Endothelial cell of umbilical vein (primary cell): Measurements from ENCODE around the gene PTTG1IP. TPM values are rescaled to one million over a fixed set of nuclear protein-coding genes. Genes with fewer than 3 reads are reported as not detected.

Experiments
- BruUV-seq: library from RNA; stranded (reverse); fragments of 400-500 nt; replicated peaks from 2 replicates; lab custom pipeline; 2021; lab: Mats Ljungman, UMichigan
- CTCF ChIA-PET: fragments of 300-600, 350-600 bp; sonication (Branson Sonifier 250); formaldehyde crosslinking; loops from one replicate; lab custom pipeline; 2021; ENCODE audit warnings: antibody characterized with exemption, inconsistent platforms; lab: Charles Lee
- POLR2A ChIA-PET: fragments of 300-600, 350-600 bp; sonication (Branson Sonifier 250); formaldehyde crosslinking; loops from one replicate; lab custom pipeline; 2021; ENCODE audit warnings: antibody characterized with exemption, inconsistent platforms; lab: Charles Lee
- DNase-seq: peaks from one replicate; pipeline ENCODE4 v3.0.0-alpha.2; 2011; ENCODE audit warnings: low read depth, low spot score
- FAIRE-seq: peaks from 2 replicates; lab custom pipeline; 2011; peaks lifted over from hg19 to GRCh38; lab: Jason Lieb, UNC
- H2AFZ ChIP-seq: 2 replicates; pipeline ENCODE4 v1.6.0; 2012; ENCODE audit warnings: low read depth, low read length, control low read depth, inconsistent platforms
- H3K27ac ChIP-seq: 2 replicates; pipeline ENCODE4 v1.5.1; 2011; ENCODE audit warnings: low read depth, mild to moderate bottlenecking, control low read depth, low read length, moderate library complexity; ENCODE audit not compliant: insufficient read depth
- H3K27me3 ChIP-seq, 2 experiments: 2 replicates each; pipeline versions ENCODE4 v1.6.0 to v1.6.1; 2011; ENCODE audit warnings: low read length in 2 of 2, mixed read lengths in 1 of 2; ENCODE audit not compliant: control insufficient read depth in 2 of 2, insufficient read depth in 2 of 2
- H3K36me3 ChIP-seq, 2 experiments: 2 replicates in 1 of 2; 3 replicates in 1 of 2; pipeline ENCODE4 v1.5.1; 2011; ENCODE audit warnings: low read length in 2 of 2, mild to moderate bottlenecking in 1 of 2, moderate library complexity in 1 of 2; ENCODE audit not compliant: control insufficient read depth in 2 of 2, insufficient read depth in 2 of 2; ENCODE audit errors: extremely low read depth in 1 of 2
- H3K4me1 ChIP-seq: 3 replicates; pipeline ENCODE4 v1.5.1; 2011; ENCODE audit warnings: mild to moderate bottlenecking, low read length; ENCODE audit not compliant: control insufficient read depth, insufficient read depth; ENCODE audit errors: extremely low read depth
- H3K4me2 ChIP-seq: 2 replicates; pipeline ENCODE4 v1.6.1; 2011; ENCODE audit warnings: low read length, control low read depth, mixed read lengths; ENCODE audit not compliant: insufficient read depth
- H3K4me3 ChIP-seq, 3 experiments: fragments of 200-600 bp in 1 of 3; sonication (generic), shearing (Covaris generic) in 1 of 3; replicated peaks in 1 of 3; 2 replicates each; pipeline ENCODE4 v1.5.1; 2011 to 2016; ENCODE audit warnings: control low read depth in 3 of 3, low read length in 3 of 3, mild to moderate bottlenecking in 2 of 3, inconsistent platforms in 1 of 3, low read depth in 1 of 3, moderate library complexity in 1 of 3; ENCODE audit not compliant: insufficient read depth in 1 of 3
- H3K79me2 ChIP-seq: 2 replicates; pipeline ENCODE4 v1.6.0; 2012; ENCODE audit warnings: low read length, inconsistent platforms; ENCODE audit not compliant: control insufficient read depth, insufficient read depth
- H3K9ac ChIP-seq: replicated peaks from 2 replicates; pipeline ENCODE3; 2011; ENCODE audit warnings: low read length, control low read depth; ENCODE audit not compliant: insufficient read depth; ENCODE audit errors: extremely low read depth
- H3K9me1 ChIP-seq: replicated peaks from 3 replicates; pipeline ENCODE4 v1.6.0; 2011; ENCODE audit warnings: mild to moderate bottlenecking, low read length; ENCODE audit not compliant: control insufficient read depth, insufficient read depth; ENCODE audit errors: extremely low read depth
- H3K9me3 ChIP-seq: replicated peaks from 2 replicates; pipeline ENCODE4 v1.5.1; 2012; ENCODE audit warnings: low read length, inconsistent platforms; ENCODE audit not compliant: control insufficient read depth, insufficient read depth
- H4K20me1 ChIP-seq: replicated peaks from 2 replicates; pipeline ENCODE3; 2011; ENCODE audit warnings: mild to moderate bottlenecking, low read length; ENCODE audit not compliant: control insufficient read depth, insufficient read depth; ENCODE audit errors: extremely low read depth
- POLR2A ChIP-seq: IDR thresholded peaks from 2 replicates; pipeline ENCODE4 v1.6.1; 2012; ENCODE audit warnings: low read depth, mild to moderate bottlenecking, control low read depth, low read length
- dilution Hi-C: fragments of 300-500 bp; cut with MboI; formaldehyde crosslinking; loops from one replicate; pipeline ENCODE4 v1.15.0; 2019; ENCODE audit warnings: low sequenced_read_pairs; ENCODE audit not compliant: extremely low pct_ligation_motif_present
- intact Hi-C: fragments of 100-400 bp; cut with micrococcal nuclease; formaldehyde crosslinking; loops from one replicate; pipeline ENCODE4 v1.10.0; 2022
- polyA plus RNA-seq, 4 experiments: library from polyadenylated mRNA; depleted of rRNA in 3 of 4; stranded (reverse) in 3 of 4; unstranded in 1 of 4; fragments of >200 nt; gene quantifications; 2 replicates each; pipeline versions ENCODE4 v1.2.1 to v1.2.3, GENCODE V29; 2011 to 2012; ENCODE audit warnings: missing spikeins in 1 of 4
- total RNA-seq: library from RNA; stranded (reverse); gene quantifications from 2 replicates; pipeline ENCODE4 v1.2.3, GENCODE V29; 2021
- TF ChIP-seq, protein P1 (sequence below), 2 donors: IDR thresholded peaks; 1 replicate in 1 of 2; 2 replicates in 1 of 2; pipeline ENCODE4 v1.5.1; 2011; ENCODE audit warnings: low read length in 2 of 2, mild to moderate bottlenecking in 2 of 2, moderate library complexity in 2 of 2, control low read depth in 1 of 2, inconsistent platforms in 1 of 2, low read depth in 1 of 2; ENCODE audit not compliant: insufficient read depth in 1 of 2; ENCODE audit errors: extremely low read depth in 1 of 2
- TF ChIP-seq, protein P2 (sequence below): IDR thresholded peaks from 2 replicates; pipeline ENCODE4 v1.6.1; 2011; ENCODE audit not compliant: insufficient read depth, insufficient read length

PTTG1IP gene
- total and polyA plus RNA-seq, 2 donors (not counting 3 experiments of a cell fraction or from before 2014, with no cell fraction given), result 342 to 415 TPM

DNA sequence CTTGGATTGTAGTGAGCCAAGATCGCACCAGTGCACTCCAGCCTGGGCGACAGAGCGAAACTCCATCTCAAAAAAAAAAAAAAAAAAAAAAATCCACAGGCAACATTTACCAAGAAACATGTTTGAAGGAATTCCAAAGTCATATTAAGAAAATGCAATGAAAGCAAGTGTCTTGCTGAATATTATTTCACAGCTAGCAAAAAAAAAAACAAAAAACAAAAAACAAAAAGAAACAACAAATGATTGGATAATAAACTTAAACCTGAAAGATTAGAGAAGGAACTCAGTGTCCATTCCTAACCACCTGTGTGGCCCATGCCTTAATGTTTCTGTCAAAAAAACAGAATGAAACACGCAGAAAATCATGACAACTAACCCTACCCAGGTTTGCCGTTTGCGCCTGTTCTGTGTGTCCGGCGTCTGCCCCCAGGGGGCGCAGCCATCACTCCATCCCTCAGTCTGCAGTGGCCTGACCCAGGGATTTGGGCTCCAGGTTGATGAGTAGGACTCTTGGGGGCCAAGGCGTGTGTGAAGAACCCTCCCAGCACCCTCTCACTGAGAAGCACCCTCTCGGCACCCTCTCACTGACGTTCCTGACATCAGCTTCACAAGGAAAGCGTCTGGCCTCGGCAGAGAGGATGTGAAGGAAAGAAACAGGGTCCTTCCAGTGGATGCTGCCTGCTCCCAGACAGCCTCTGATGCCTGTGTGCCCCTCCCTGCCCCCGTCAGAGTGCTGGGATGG lies 19.2 kb upstream of the PTTG1IP start:
- DNase-seq, result peak; percentile 54
- FAIRE-seq, result peak; percentile 89
- intact Hi-C loops (loop anchor here (1.0 to 2.0 kb wide), 2 partner anchors 18 to 40 kb away; no protein-coding TSS in a partner anchor), dilution Hi-C loops (no loop called here)
- H3K9ac ChIP-seq, result no peak overlapping the region
- H2AFZ ChIP-seq, result no peak overlapping the region
- no peaks in the 10 kb centered on the region for H3K4me1 ChIP-seq
- no TSS peak for BruUV-seq
- H3K4me2 ChIP-seq, result no peak overlapping the region
- no peaks in the 10 kb centered on the region for H3K9me3 ChIP-seq
- no peak overlapping the region for H3K27ac ChIP-seq
- ChIA-PET POLR2A (interaction anchor here (1.0 kb wide), 1 partner anchor 40 kb away, joined by 3 read pairs; no protein-coding TSS in a partner anchor), CTCF (interaction anchor here (0.6 to 5.1 kb wide), 30 partner anchors 8 to 248 kb away, joined by 3 to 47 read pairs (median 4); partner anchors contain the start of gene PTTG1IP)
- no peaks in the 10 kb centered on the region for H3K36me3 ChIP-seq
- H3K79me2 ChIP-seq, result no peaks in the 10 kb centered on the region
- no peaks in the 10 kb centered on the region for H3K27me3 ChIP-seq
- TF ChIP-seq, protein P1, sequence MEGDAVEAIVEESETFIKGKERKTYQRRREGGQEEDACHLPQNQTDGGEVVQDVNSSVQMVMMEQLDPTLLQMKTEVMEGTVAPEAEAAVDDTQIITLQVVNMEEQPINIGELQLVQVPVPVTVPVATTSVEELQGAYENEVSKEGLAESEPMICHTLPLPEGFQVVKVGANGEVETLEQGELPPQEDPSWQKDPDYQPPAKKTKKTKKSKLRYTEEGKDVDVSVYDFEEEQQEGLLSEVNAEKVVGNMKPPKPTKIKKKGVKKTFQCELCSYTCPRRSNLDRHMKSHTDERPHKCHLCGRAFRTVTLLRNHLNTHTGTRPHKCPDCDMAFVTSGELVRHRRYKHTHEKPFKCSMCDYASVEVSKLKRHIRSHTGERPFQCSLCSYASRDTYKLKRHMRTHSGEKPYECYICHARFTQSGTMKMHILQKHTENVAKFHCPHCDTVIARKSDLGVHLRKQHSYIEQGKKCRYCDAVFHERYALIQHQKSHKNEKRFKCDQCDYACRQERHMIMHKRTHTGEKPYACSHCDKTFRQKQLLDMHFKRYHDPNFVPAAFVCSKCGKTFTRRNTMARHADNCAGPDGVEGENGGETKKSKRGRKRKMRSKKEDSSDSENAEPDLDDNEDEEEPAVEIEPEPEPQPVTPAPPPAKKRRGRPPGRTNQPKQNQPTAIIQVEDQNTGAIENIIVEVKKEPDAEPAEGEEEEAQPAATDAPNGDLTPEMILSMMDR (IDR thresholded peaks at IDR 0.05; ENCODE audit: extremely low read depth in 1 of 2, insufficient read depth in 1 of 2, low read depth in 1 of 2, low read length in 2 of 2), result peak; percentile 91 to 92
- TF ChIP-seq, protein P2, sequence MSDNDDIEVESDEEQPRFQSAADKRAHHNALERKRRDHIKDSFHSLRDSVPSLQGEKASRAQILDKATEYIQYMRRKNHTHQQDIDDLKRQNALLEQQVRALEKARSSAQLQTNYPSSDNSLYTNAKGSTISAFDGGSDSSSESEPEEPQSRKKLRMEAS, result no peak
- TF ChIP-seq POLR2A, result no peak
- H3K4me3 ChIP-seq, result no peak overlapping the region
- H3K9me1 ChIP-seq, result no peaks in the 10 kb centered on the region
- no peaks in the 10 kb centered on the region for H4K20me1 ChIP-seq
